GM06990 (cell line): ENCODE data around the gene DENND1B.

Experiments used
- DNase-seq: peaks from one replicate; pipeline ENCODE4 v3.0.0-alpha.2; 2011; ENCODE audit not compliant: insufficient read length; ENCODE audit errors: extremely low read depth
- H3K27me3 ChIP-seq: replicated peaks from 2 replicates; pipeline ENCODE4 v1.6.0; 2011; ENCODE audit warnings: low read length; ENCODE audit not compliant: control insufficient read depth, insufficient read depth
- H3K36me3 ChIP-seq: 2 replicates; pipeline ENCODE4 v1.5.1; 2011; ENCODE audit warnings: low read length; ENCODE audit not compliant: control insufficient read depth, insufficient read depth
- H3K4me3 ChIP-seq: replicated peaks from 2 replicates; pipeline ENCODE4 v1.5.1; 2011; ENCODE audit warnings: low read depth, mild to moderate bottlenecking, control low read depth, low read length
- TF ChIP-seq, protein P1 (sequence below): IDR thresholded peaks from 2 replicates; pipeline ENCODE4 v1.5.1; 2011; ENCODE audit warnings: low read length, control low read depth, mild to moderate bottlenecking, inconsistent platforms; ENCODE audit not compliant: insufficient read depth, poor library complexity, severe bottlenecking

The DENND1B gene

DNA sequence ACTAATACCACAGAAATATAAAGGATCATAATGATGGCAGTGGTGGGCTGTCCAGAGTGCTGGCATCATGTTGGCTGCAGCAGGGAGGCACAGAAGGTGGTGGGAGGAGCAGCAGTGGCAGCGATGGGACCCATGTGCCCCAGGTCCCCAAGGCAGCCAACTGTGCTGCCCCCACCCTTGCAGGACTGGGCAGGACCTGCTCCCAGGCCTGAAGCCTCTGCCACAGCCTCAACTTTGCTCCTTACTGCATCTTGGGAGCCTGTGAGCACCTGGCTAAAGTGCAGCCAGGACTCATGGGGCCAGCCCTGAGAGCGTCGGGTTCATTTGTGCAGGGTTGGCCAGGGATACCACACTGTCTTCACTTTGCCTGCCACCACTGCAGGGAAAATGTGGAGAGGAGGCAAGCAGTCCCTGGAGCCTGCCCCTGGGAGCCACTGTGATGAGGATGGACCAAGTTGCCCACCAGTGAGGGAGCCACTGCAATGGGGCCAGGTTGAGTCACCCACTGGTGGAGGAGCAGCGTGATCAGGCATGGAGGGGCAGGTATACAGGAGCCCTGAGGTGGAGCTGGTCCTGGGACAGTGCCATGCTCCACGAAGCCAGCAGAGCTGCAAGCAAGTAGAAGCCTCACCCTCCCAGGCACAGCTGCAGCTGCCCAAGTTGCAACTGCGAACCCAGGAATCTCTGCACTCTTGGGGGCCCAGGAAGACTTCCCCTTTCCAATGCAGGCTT is 25.3 kb upstream of the DENND1B start:
- Histone ChIP-seq H3K36me3 (no peaks in the 10 kb centered on the region), H3K27me3 (no peaks in the 10 kb centered on the region), H3K4me3 (no peak overlapping the region)
- TF ChIP-seq, protein P1, sequence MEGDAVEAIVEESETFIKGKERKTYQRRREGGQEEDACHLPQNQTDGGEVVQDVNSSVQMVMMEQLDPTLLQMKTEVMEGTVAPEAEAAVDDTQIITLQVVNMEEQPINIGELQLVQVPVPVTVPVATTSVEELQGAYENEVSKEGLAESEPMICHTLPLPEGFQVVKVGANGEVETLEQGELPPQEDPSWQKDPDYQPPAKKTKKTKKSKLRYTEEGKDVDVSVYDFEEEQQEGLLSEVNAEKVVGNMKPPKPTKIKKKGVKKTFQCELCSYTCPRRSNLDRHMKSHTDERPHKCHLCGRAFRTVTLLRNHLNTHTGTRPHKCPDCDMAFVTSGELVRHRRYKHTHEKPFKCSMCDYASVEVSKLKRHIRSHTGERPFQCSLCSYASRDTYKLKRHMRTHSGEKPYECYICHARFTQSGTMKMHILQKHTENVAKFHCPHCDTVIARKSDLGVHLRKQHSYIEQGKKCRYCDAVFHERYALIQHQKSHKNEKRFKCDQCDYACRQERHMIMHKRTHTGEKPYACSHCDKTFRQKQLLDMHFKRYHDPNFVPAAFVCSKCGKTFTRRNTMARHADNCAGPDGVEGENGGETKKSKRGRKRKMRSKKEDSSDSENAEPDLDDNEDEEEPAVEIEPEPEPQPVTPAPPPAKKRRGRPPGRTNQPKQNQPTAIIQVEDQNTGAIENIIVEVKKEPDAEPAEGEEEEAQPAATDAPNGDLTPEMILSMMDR, result no peak
- DNase-seq, result no peak

DNA sequence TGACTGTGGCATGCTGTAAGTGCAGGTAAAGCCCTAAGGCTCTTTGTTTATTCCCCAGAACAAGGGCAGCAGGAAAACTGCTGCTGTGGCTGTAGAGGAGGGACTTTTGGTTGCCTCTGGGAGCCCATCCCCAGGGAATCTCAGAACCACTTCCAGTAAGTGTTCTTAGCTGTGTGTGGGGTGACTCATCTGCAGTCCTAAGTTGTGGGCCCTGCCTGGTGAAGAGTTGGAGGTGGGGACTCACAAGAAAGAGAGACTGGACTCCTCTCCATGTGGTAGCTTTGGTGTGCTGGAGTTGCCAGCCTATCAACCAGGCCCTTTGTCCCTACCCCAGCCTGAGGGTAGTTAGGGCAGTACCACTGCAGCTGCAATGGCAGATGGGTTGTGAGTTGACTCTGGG is 24.0 kb upstream of the DENND1B start:
- no peak for DNase-seq
- no peak overlapping the region for H3K4me3 ChIP-seq
- TF ChIP-seq, protein P1, result no peak
- no peaks in the 10 kb centered on the region for H3K27me3 ChIP-seq
- H3K36me3 ChIP-seq, result no peaks in the 10 kb centered on the region

DNA sequence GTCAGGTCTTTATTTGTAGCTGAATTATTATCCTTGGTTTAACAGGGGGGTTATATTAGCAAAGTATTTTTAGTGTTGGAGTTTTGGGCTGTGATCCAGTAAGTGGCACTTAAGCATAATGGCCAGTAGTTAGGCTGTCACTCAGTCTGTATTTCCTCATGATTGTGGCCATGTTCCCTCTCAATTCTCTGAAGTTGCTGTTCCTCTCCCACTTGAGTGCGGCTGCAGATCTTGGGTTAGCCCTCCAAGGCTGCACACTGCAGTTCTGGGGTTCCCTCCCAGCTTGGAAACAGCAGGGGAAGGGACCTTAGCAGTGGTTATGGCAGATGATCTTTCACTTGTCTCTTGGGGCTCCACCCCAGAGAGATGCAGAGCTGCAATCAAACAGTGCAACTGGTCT is 23.2 kb upstream of the DENND1B start:
- Histone ChIP-seq H3K27me3 (no peaks in the 10 kb centered on the region), H3K4me3 (no peak overlapping the region), H3K36me3 (no peaks in the 10 kb centered on the region)
- no peak for DNase-seq
- TF ChIP-seq, protein P1, result no peak

DNA sequence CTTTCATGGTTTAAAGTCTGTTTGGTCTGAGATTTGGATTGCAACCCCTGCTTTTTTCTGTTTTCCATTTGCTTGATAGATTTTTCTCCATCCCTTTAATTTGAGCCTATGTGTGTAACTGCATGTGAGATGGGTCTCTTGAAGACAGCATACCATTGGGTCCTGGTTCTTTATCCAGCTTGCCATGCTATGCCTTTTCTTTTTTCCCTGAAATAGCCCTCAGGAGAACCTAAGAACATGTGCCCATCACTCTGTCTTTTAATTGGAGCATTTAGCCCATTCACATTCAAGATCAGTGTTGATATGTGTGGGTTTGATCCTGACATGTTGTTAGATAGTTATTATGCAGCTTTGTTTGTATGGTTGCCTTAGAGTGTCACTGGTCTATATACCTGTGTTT is 21.7 kb upstream of the DENND1B start:
- Histone ChIP-seq H3K4me3 (no peak overlapping the region), H3K36me3 (no peaks in the 10 kb centered on the region), H3K27me3 (no peaks in the 10 kb centered on the region)
- TF ChIP-seq, protein P1, result no peak
- DNase-seq, result no peak

DNA sequence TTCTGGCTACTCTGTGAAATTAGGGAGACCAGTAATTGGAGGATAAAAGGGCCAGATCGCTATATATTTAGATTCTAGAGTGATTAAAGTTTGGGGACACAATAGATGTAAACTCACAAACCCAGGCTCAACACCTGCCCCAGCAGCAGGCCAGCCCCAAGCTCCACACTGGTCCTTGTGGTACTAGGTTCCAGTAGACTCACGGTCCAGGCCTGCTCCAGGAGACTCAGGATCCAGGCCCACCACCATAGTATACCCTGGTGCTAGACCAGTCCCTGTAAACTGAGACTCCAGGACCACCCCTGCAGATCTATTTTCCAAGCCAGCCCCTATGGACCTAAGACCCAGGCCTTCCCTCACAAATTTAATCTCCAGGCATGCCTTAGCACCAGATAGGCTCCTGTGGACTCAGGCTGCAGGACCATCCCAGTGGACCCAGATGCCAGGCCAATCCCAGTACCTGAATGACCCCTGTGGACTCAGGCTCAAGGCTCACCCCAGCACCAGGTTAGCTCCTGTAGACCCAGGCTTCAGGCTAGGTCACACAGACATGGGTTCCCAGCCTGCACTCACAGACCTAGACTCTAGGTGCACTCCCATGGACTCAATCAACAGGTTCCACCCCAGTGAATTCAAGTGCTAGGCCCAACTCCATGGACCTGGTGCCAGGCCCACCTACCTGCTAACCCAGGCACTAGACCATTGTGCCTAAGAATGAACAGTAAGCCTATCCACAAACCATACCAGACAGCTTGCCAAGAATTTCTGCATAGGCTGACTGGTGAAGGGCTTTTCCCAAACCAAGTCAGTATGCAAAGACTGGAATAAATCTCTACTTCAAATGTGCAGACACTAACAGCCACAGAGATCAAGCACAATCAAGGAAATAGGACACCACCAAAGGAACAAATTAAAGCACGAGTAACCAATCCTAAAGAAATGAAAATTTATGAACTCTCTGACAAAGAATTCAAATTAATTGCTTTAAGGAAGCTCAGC is 13.8 kb upstream of the DENND1B start:
- Histone ChIP-seq H3K36me3 (no peaks in the 10 kb centered on the region), H3K4me3 (no peak overlapping the region), H3K27me3 (no peaks in the 10 kb centered on the region)
- DNase-seq, result no peak
- TF ChIP-seq, protein P1, result no peak
